ENCODE data around the gene SLC35E4.
A peak's percentile ranks its signal among the peaks of the same experiment; 100 is the strongest.

Gene SLC35E4

GRCh38 chr22:30612789-30613188 is 22.8 kb upstream of the SLC35E4 start:
- H3K4ac ChIP-seq (ENCODE audit: low read depth, low read length), result no peak overlapping the region
- H3K27me3 ChIP-seq (ENCODE audit: insufficient read depth, low read length), result no peaks in the 10 kb centered on the region
- no peak overlapping the region for H3K27ac ChIP-seq (ENCODE audit: low read depth, low read length)
- no peak overlapping the region for H2BK120ac ChIP-seq (ENCODE audit: insufficient read depth, low read length, poor library complexity)
- no peak overlapping the region for H2AK5ac ChIP-seq (ENCODE audit: low read length)
- H3K79me2 ChIP-seq (ENCODE audit: control insufficient read depth, insufficient read depth, low read length, poor library complexity), result no peaks in the 10 kb centered on the region
- H3K9me3 ChIP-seq (ENCODE audit: insufficient read depth, low read depth, low read length), result peaks cover 3% of the 10 kb centered on the region
- H3K4me1 ChIP-seq (ENCODE audit: control insufficient read depth in 1 of 2, insufficient read depth in 2 of 2, low read length in 2 of 2), result peaks cover 4 to 15% of the 10 kb centered on the region in 2 experiments
- H3K4me2 ChIP-seq (ENCODE audit: low read length), result no peak overlapping the region
- H4K91ac ChIP-seq (ENCODE audit: low read depth, low read length), result no peak overlapping the region
- no peaks in the 10 kb centered on the region for H3K36me3 ChIP-seq (ENCODE audit: control insufficient read depth in 1 of 2, insufficient read depth in 2 of 2, low read length in 2 of 2)
- H4K12ac ChIP-seq (ENCODE audit: low read depth, low read length), result no peak overlapping the region
- no peak overlapping the region for H3K14ac ChIP-seq (ENCODE audit: low read length)
- no peak overlapping the region for H3K18ac ChIP-seq (ENCODE audit: low read length)
- no peak for DNase-seq
- no peak overlapping the region for H3K9ac ChIP-seq (ENCODE audit: low read length)
- no peak overlapping the region for H2AFZ ChIP-seq (ENCODE audit: insufficient read depth, low read length, poor library complexity)
- H3K23ac ChIP-seq (ENCODE audit: low read length), result no peak overlapping the region
- no peak overlapping the region for H4K8ac ChIP-seq (ENCODE audit: low read depth, low read length)
- WGBS (ENCODE audit: extremely low coverage, insufficient coverage, insufficient read length), result no CpG with 5 or more reads among the region's 8 CpGs
- H3K79me1 ChIP-seq (ENCODE audit: low read length), result peaks cover 2% of the 10 kb centered on the region
- no peak overlapping the region for H3K4me3 ChIP-seq (ENCODE audit: low read depth, low read length)
- H2BK5ac ChIP-seq (ENCODE audit: low read depth, low read length, poor library complexity), result no peak overlapping the region
- H2BK12ac ChIP-seq (ENCODE audit: low read length), result no peak overlapping the region

DNA sequence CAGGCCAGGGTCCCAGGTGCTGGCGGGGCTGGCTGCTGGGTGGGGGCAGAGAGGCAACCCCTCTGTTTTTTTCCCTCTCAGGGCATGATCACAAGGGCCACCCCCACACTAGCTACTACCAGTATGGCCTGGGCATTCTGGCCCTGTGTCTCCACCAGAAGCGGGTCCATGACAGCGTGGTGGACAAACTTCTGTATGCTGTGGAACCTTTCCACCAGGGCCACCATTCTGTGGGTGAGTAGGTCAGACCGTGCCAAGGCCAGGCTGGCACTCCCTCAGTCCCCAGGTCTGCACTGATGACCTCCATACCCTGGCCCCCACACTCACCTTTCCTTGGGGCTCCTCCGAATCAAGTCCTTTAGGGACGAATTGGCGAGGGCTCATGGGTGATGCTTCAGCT is 21.3 kb upstream of the SLC35E4 start:
- H3K9me3 ChIP-seq (ENCODE audit: insufficient read depth, low read depth, low read length), result peaks cover 3% of the 10 kb centered on the region
- H4K8ac ChIP-seq (ENCODE audit: low read depth, low read length), result no peak overlapping the region
- no peak overlapping the region for H2BK5ac ChIP-seq (ENCODE audit: low read depth, low read length, poor library complexity)
- no peak overlapping the region for H4K12ac ChIP-seq (ENCODE audit: low read depth, low read length)
- H3K9ac ChIP-seq (ENCODE audit: low read length), result no peak overlapping the region
- H3K18ac ChIP-seq (ENCODE audit: low read length), result no peak overlapping the region
- no peak overlapping the region for H3K14ac ChIP-seq (ENCODE audit: low read length)
- H2BK120ac ChIP-seq (ENCODE audit: insufficient read depth, low read length, poor library complexity), result no peak overlapping the region
- no peaks in the 10 kb centered on the region for H3K79me2 ChIP-seq (ENCODE audit: control insufficient read depth, insufficient read depth, low read length, poor library complexity)
- no peaks in the 10 kb centered on the region for H3K79me1 ChIP-seq (ENCODE audit: low read length)
- no peak overlapping the region for H2BK12ac ChIP-seq (ENCODE audit: low read length)
- H3K4me3 ChIP-seq (ENCODE audit: low read depth, low read length), result no peak overlapping the region
- WGBS (ENCODE audit: extremely low coverage, insufficient coverage, insufficient read length), result no CpG with 5 or more reads among the region's 7 CpGs
- no peak overlapping the region for H2AK5ac ChIP-seq (ENCODE audit: low read length)
- no peak overlapping the region for H3K4me2 ChIP-seq (ENCODE audit: low read length)
- H3K27ac ChIP-seq (ENCODE audit: low read depth, low read length), result no peak overlapping the region
- H3K27me3 ChIP-seq (ENCODE audit: insufficient read depth, low read length), result no peaks in the 10 kb centered on the region
- H2AFZ ChIP-seq (ENCODE audit: insufficient read depth, low read length, poor library complexity), result no peak overlapping the region
- no peak overlapping the region for H3K23ac ChIP-seq (ENCODE audit: low read length)
- no peak overlapping the region for H3K4ac ChIP-seq (ENCODE audit: low read depth, low read length)
- no peaks in the 10 kb centered on the region for H3K36me3 ChIP-seq (ENCODE audit: control insufficient read depth in 1 of 2, insufficient read depth in 2 of 2, low read length in 2 of 2)
- no peak overlapping the region for H4K91ac ChIP-seq (ENCODE audit: low read depth, low read length)
- peaks cover 0 to 10% of the 10 kb centered on the region in 2 experiments for H3K4me1 ChIP-seq (ENCODE audit: control insufficient read depth in 1 of 2, insufficient read depth in 2 of 2, low read length in 2 of 2)
- no peak for DNase-seq

DNA sequence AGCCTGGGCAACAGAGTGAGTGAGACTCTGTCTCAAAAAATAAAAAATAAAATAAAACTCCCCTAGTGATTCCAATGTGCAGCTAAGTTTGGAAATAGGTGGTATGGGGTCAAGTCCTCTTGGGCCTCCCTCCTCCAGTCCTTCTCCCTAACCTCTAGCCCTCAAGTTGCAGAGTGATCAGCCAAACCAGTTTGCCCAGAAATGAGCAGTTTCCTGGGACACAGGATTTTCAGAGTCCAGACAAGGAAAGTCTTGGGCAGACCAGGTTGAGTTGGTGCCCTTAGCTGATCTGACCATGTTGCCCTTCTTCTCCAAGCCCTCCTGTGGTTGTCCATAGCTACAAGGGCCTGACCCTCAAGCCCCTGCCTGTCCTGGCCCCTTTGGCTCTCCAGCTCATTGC is 20.7 kb upstream of the SLC35E4 start:
- peak in 1 of 2 donors; percentile 24 for DNase-seq
- no peaks in the 10 kb centered on the region for H3K79me1 ChIP-seq (ENCODE audit: low read length)
- no peak overlapping the region for H3K18ac ChIP-seq (ENCODE audit: low read length)
- no peak overlapping the region for H4K12ac ChIP-seq (ENCODE audit: low read depth, low read length)
- no peaks in the 10 kb centered on the region for H3K79me2 ChIP-seq (ENCODE audit: control insufficient read depth, insufficient read depth, low read length, poor library complexity)
- H4K8ac ChIP-seq (ENCODE audit: low read depth, low read length), result no peak overlapping the region
- no peak overlapping the region for H3K9ac ChIP-seq (ENCODE audit: low read length)
- H3K4ac ChIP-seq (ENCODE audit: low read depth, low read length), result no peak overlapping the region
- H3K36me3 ChIP-seq (ENCODE audit: control insufficient read depth in 1 of 2, insufficient read depth in 2 of 2, low read length in 2 of 2), result no peaks in the 10 kb centered on the region
- no peak overlapping the region for H3K4me2 ChIP-seq (ENCODE audit: low read length)
- no peak overlapping the region for H3K4me3 ChIP-seq (ENCODE audit: low read depth, low read length)
- H3K4me1 ChIP-seq (ENCODE audit: control insufficient read depth in 1 of 2, insufficient read depth in 2 of 2, low read length in 2 of 2), result peaks cover 0 to 5% of the 10 kb centered on the region in 2 experiments
- no peak overlapping the region for H2BK120ac ChIP-seq (ENCODE audit: insufficient read depth, low read length, poor library complexity)
- H3K14ac ChIP-seq (ENCODE audit: low read length), result no peak overlapping the region
- no peak overlapping the region for H3K23ac ChIP-seq (ENCODE audit: low read length)
- no peak overlapping the region for H4K91ac ChIP-seq (ENCODE audit: low read depth, low read length)
- H2BK12ac ChIP-seq (ENCODE audit: low read length), result no peak overlapping the region
- no peak overlapping the region for H2AK5ac ChIP-seq (ENCODE audit: low read length)
- no peak overlapping the region for H2AFZ ChIP-seq (ENCODE audit: insufficient read depth, low read length, poor library complexity)
- H2BK5ac ChIP-seq (ENCODE audit: low read depth, low read length, poor library complexity), result no peak overlapping the region
- H3K27me3 ChIP-seq (ENCODE audit: insufficient read depth, low read length), result no peaks in the 10 kb centered on the region
- peaks cover 3% of the 10 kb centered on the region for H3K9me3 ChIP-seq (ENCODE audit: insufficient read depth, low read depth, low read length)
- H3K27ac ChIP-seq (ENCODE audit: low read depth, low read length), result no peak overlapping the region

GRCh38 chr22:30615543-30615954 is 20.0 kb upstream of the SLC35E4 start:
- no peak for DNase-seq
- Histone ChIP-seq H4K8ac (ENCODE audit: low read depth, low read length) (no peak overlapping the region), H3K4me1 (ENCODE audit: control insufficient read depth in 1 of 2, insufficient read depth in 2 of 2, low read length in 2 of 2) (peaks cover 0 to 5% of the 10 kb centered on the region in 2 experiments), H3K9me3 (ENCODE audit: insufficient read depth, low read depth, low read length) (peaks cover 3% of the 10 kb centered on the region), H2AFZ (ENCODE audit: insufficient read depth, low read length, poor library complexity) (no peak overlapping the region), H3K23ac (ENCODE audit: low read length) (no peak overlapping the region), H3K27ac (ENCODE audit: low read depth, low read length) (no peak overlapping the region), H3K4ac (ENCODE audit: low read depth, low read length) (no peak overlapping the region), H2BK5ac (ENCODE audit: low read depth, low read length, poor library complexity) (no peak overlapping the region), H3K79me1 (ENCODE audit: low read length) (no peaks in the 10 kb centered on the region), H3K4me2 (ENCODE audit: low read length) (no peak overlapping the region), H3K14ac (ENCODE audit: low read length) (no peak overlapping the region), H2AK5ac (ENCODE audit: low read length) (no peak overlapping the region), H3K4me3 (ENCODE audit: low read depth, low read length) (no peak overlapping the region), H2BK120ac (ENCODE audit: insufficient read depth, low read length, poor library complexity) (no peak overlapping the region), H3K27me3 (ENCODE audit: insufficient read depth, low read length) (no peaks in the 10 kb centered on the region), H3K9ac (ENCODE audit: low read length) (no peak overlapping the region), H4K12ac (ENCODE audit: low read depth, low read length) (no peak overlapping the region), H3K79me2 (ENCODE audit: control insufficient read depth, insufficient read depth, low read length, poor library complexity) (no peaks in the 10 kb centered on the region), H3K18ac (ENCODE audit: low read length) (no peak overlapping the region), H4K91ac (ENCODE audit: low read depth, low read length) (no peak overlapping the region), H3K36me3 (ENCODE audit: control insufficient read depth in 1 of 2, insufficient read depth in 2 of 2, low read length in 2 of 2) (no peaks in the 10 kb centered on the region), H2BK12ac (ENCODE audit: low read length) (no peak overlapping the region)
- no CpG with 5 or more reads among the region's 7 CpGs for WGBS (ENCODE audit: extremely low coverage, insufficient coverage, insufficient read length)
